Thoracic aorta (tissue), 2 donors: Measurements from ENCODE around the gene PABPN1L. TPM values are rescaled to one million over a fixed set of nuclear protein-coding genes. Genes with fewer than 3 reads are reported as not detected.

ENCODE experiments used
- ATAC-seq: fragments of 150-250 bp; one replicate; pipeline ENCODE4 v1.8.0; 2017; ENCODE audit warnings: low read depth; ENCODE audit not compliant: insufficient number of reproducible peaks, low FRiP score
- DNase-seq: peaks from one replicate; pipeline ENCODE4 v3.0.0-alpha.2; 2020; ENCODE audit warnings: low spot score
- H3K27ac ChIP-seq, 2 donors: fragments of 200-600 bp; sonication (generic); 1 replicate in 1 of 2; 2 replicates in 1 of 2; pipeline ENCODE4 v1.5.1; 2016; ENCODE audit warnings: mild to moderate bottlenecking in 2 of 2, moderate library complexity in 2 of 2
- H3K27me3 ChIP-seq: fragments of 200-600 bp; sonication (generic); replicated peaks from 2 replicates; pipeline ENCODE4 v1.6.0; 2016; ENCODE audit warnings: mild to moderate bottlenecking; ENCODE audit not compliant: insufficient read depth
- H3K36me3 ChIP-seq: fragments of 200-600 bp; sonication (generic); one replicate; pipeline ENCODE4 v1.5.1; 2016
- H3K4me1 ChIP-seq, 2 donors: fragments of 200-600 bp; sonication (generic); 1 replicate in 1 of 2; 2 replicates in 1 of 2; pipeline versions ENCODE4 v1.5.1 to v1.6.0; 2016; ENCODE audit warnings: low read depth in 2 of 2, mild to moderate bottlenecking in 1 of 2; ENCODE audit not compliant: control insufficient read depth in 1 of 2
- H3K4me3 ChIP-seq: fragments of 200-600 bp; sonication (generic); 2 replicates; pipeline ENCODE4 v1.5.1; 2016; ENCODE audit warnings: mild to moderate bottlenecking
- H3K9me3 ChIP-seq: fragments of 200-600 bp; sonication (generic); 2 replicates; pipeline ENCODE4 v1.5.1; 2016
- CTCF ChIP-seq: fragments of 200-600 bp; sonication (generic); IDR thresholded peaks from one replicate; pipeline ENCODE4 v1.5.1; 2019; ENCODE audit warnings: antibody characterized with exemption
- total RNA-seq, 2 donors: library from RNA; depleted of rRNA; stranded (reverse); fragments of >200 nt; gene quantifications; one replicate each; pipeline versions ENCODE4 v1.1.0 to v1.2.3, GENCODE V29; 2016

The PABPN1L gene
- total RNA-seq, 2 donors from 2014 or later, result not detected

GRCh38 chr16:88881675-88882357 is 15.4 kb upstream of the PABPN1L start:
- no peaks in the 10 kb centered on the region for H3K4me1 ChIP-seq
- H3K36me3 ChIP-seq, result no peaks in the 10 kb centered on the region
- no peaks in the 10 kb centered on the region for H3K27me3 ChIP-seq
- no peaks in the 10 kb centered on the region for H3K9me3 ChIP-seq
- no peak overlapping the region for H3K27ac ChIP-seq
- ATAC-seq, result no peak
- no peak for DNase-seq
- TF ChIP-seq CTCF, result no peak
- H3K4me3 ChIP-seq, result no peak overlapping the region

GRCh38 chr16:88881007-88881615 is 14.7 kb upstream of the PABPN1L start:
- ATAC-seq (no peak), DNase-seq (no peak)
- H3K36me3 ChIP-seq, result no peaks in the 10 kb centered on the region
- no peak overlapping the region for H3K27ac ChIP-seq
- no peak overlapping the region for H3K4me3 ChIP-seq
- H3K4me1 ChIP-seq, result no peaks in the 10 kb centered on the region
- H3K27me3 ChIP-seq, result no peaks in the 10 kb centered on the region
- H3K9me3 ChIP-seq, result no peaks in the 10 kb centered on the region
- TF ChIP-seq CTCF, result no peak

- no peak for ATAC-seq
- no peak for DNase-seq
- no peak for TF ChIP-seq CTCF
- no peaks in the 10 kb centered on the region for H3K36me3 ChIP-seq
- H3K4me1 ChIP-seq, result no peaks in the 10 kb centered on the region
- no peak overlapping the region for H3K4me3 ChIP-seq
- H3K27me3 ChIP-seq, result no peaks in the 10 kb centered on the region
- no peak overlapping the region for H3K27ac ChIP-seq
- H3K9me3 ChIP-seq, result no peaks in the 10 kb centered on the region
Observed at GRCh38 chr16:88880226-88881006, 14.0 kb upstream of the PABPN1L start.

GRCh38 chr16:88879788-88880055 is 13.3 kb upstream of the PABPN1L start:
- DNase-seq (no peak), ATAC-seq (no peak)
- no peaks in the 10 kb centered on the region for H3K4me1 ChIP-seq
- no peaks in the 10 kb centered on the region for H3K27me3 ChIP-seq
- no peaks in the 10 kb centered on the region for H3K9me3 ChIP-seq
- no peak overlapping the region for H3K27ac ChIP-seq
- H3K36me3 ChIP-seq, result no peaks in the 10 kb centered on the region
- TF ChIP-seq CTCF, result no peak
- H3K4me3 ChIP-seq, result no peak overlapping the region

- Histone ChIP-seq H3K27ac (no peak overlapping the region), H3K27me3 (no peaks in the 10 kb centered on the region), H3K4me1 (no peaks in the 10 kb centered on the region), H3K4me3 (no peak overlapping the region), H3K9me3 (no peaks in the 10 kb centered on the region), H3K36me3 (no peaks in the 10 kb centered on the region)
- no peak for ATAC-seq
- DNase-seq, result no peak
- no peak for TF ChIP-seq CTCF
Observed at GRCh38 chr16:88878967-88879787, 12.7 kb upstream of the PABPN1L start.
